GM10248 (cell line): ENCODE measurements around the gene MAP3K19.

ENCODE experiments used
- CTCF ChIA-PET: fragments of 300-600 bp; sonication (Branson Sonifier 250); formaldehyde crosslinking; extraction: SDS; loops from one replicate; lab custom pipeline; 2021; ENCODE audit warnings: antibody characterized with exemption; lab: Yijun Ruan, JAX
- POLR2A ChIA-PET: fragments of 350-650 bp; sonication (Branson Sonifier 250); formaldehyde crosslinking; extraction: SDS; loops from one replicate; lab custom pipeline; 2020; ENCODE audit warnings: antibody characterized with exemption; lab: Yijun Ruan, JAX
- DNase-seq: peaks from one replicate; pipeline ENCODE4 v3.0.0; 2012; ENCODE audit errors: extremely low spot score
- TF ChIP-seq, protein P1 (sequence below): IDR thresholded peaks from 2 replicates; pipeline ENCODE4 v1.5.1; 2012; ENCODE audit warnings: mild to moderate bottlenecking, low read depth; ENCODE audit errors: extremely low read depth, missing control alignments, control extremely low read depth

The MAP3K19 gene

DNA sequence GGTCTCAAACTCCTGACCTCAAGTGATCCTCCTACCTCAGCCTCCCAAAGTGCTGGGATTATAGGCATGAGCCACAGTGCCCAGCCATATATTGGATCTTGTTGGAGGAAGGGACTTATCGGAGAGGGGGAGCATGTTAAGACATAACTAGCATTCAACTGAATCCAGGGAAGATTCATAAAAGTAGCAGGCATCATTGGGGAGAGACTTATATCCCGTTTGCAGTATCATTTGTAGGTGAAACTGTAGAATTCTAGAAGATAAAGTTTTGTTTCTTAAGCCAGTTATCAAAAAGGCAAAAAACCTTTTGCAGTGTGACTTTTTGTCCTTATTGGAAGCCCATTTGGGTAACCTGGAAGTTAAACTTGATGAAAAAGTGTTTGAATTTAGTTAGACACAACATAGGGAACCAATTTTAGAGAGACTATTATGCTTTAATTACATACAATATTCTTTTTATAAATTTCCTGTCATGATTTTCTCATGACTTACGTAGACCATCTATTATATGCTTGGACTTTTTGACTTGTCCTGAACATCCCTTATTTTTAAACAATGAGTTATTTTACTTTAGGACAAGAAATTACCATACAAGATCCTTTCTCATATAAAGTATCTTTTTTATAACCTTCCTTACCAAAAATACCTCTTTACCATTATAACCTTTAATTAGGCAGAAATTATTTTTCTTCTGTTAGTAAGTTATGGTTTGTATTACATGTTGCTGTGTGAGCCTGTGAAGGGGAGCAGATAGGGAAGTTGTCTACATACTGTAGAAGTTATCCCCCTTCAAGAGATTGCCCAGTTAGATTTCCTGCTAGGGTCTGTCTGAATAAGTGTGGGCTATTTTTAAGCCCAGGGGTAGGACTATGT, 25.1 kb upstream of the MAP3K19 start:
- POLR2A ChIA-PET, result no interaction called here
- DNase-seq, result no peak
- TF ChIP-seq, protein P1, sequence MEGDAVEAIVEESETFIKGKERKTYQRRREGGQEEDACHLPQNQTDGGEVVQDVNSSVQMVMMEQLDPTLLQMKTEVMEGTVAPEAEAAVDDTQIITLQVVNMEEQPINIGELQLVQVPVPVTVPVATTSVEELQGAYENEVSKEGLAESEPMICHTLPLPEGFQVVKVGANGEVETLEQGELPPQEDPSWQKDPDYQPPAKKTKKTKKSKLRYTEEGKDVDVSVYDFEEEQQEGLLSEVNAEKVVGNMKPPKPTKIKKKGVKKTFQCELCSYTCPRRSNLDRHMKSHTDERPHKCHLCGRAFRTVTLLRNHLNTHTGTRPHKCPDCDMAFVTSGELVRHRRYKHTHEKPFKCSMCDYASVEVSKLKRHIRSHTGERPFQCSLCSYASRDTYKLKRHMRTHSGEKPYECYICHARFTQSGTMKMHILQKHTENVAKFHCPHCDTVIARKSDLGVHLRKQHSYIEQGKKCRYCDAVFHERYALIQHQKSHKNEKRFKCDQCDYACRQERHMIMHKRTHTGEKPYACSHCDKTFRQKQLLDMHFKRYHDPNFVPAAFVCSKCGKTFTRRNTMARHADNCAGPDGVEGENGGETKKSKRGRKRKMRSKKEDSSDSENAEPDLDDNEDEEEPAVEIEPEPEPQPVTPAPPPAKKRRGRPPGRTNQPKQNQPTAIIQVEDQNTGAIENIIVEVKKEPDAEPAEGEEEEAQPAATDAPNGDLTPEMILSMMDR, result no peak
- CTCF ChIA-PET, result no interaction called here

DNA sequence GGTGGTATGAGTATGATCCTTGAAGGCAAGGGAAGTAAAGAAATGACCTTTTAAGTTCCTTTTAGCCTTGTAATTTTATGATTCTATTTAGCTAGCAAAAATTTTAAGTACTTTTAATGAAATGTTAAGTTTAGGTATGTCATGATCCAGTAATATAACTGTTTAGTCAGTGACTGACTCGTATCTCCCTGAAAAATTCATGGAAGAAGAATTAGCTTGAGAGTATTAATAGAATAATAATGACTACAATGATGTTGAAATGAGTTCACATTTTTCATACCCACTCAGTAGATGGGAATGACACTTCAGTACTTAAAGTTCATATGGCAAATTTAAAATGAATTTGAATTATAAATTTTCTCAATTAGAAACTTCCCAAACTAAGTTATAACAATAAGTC, 19.5 kb upstream of the MAP3K19 start:
- TF ChIP-seq, protein P1, result no peak
- ChIA-PET POLR2A (no interaction called here), CTCF (interaction anchor here (1.0 to 2.5 kb wide), 5 partner anchors 11 to 730 kb away, joined by 3 to 7 read pairs (median 5); no protein-coding TSS in a partner anchor)
- DNase-seq, result no peak

DNA sequence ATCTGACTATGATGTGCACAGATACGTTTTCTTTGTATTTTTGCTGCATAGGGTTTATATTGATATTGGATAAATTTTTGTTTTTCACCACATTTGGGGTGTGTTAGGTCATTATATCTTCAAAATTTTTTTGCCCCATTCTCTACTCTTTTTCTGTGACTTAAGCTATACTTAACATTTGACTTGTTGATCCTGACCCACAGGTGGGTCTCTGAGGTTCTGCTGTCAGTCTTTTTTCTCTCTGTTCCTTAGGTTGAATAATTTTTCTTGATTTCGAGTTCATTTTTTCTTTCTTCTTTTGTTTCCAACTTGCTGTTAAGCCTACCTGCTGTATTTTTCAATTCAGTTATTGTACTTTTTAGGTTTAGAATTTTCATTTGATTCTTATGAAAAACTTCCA, 16.9 kb upstream of the MAP3K19 start:
- TF ChIP-seq, protein P1, result no peak
- no peak for DNase-seq
- ChIA-PET POLR2A (no interaction called here), CTCF (interaction anchor here (0.8 to 1.6 kb wide), 2 partner anchors 9 to 11 kb away, joined by 3 to 4 read pairs; no protein-coding TSS in a partner anchor)

- TF ChIP-seq, protein P1, result no peak
- ChIA-PET POLR2A (no interaction called here), CTCF (interaction anchor here (0.8 kb wide), 1 partner anchor 8 kb away, joined by 3 read pairs; no protein-coding TSS in a partner anchor)
- DNase-seq, result no peak
Measured at GRCh38 chr2:135063210-135063609, 16.0 kb upstream of the MAP3K19 start.

GRCh38 chr2:135059577-135059976, 12.3 kb upstream of the MAP3K19 start:
- CTCF ChIA-PET, result interaction anchor here (1.0 to 1.2 kb wide), 3 partner anchors 9 to 11 kb away, joined by 3 read pairs; no protein-coding TSS in a partner anchor
- DNase-seq, result no peak
- TF ChIP-seq, protein P1, result no peak
- POLR2A ChIA-PET, result no interaction called here

- TF ChIP-seq, protein P1, result no peak
- POLR2A ChIA-PET, result interaction anchor here (0.7 kb wide), 1 partner anchor 9 kb away, joined by 3 read pairs; no protein-coding TSS in a partner anchor
- CTCF ChIA-PET, result interaction anchor here (1.5 to 2.2 kb wide), 2 partner anchors 14 to 53 kb away, joined by 4 to 7 read pairs; no protein-coding TSS in a partner anchor
- DNase-seq, result no peak
Measured at GRCh38 chr2:135056790-135057189, 9.5 kb upstream of the MAP3K19 start.
